CD4-positive, CD25-positive, alpha-beta regulatory T cell (primary cell): ENCODE measurements around the gene FAM174C. TPM values are rescaled to one million over a fixed set of nuclear protein-coding genes. Genes with fewer than 3 reads are reported as not detected.

Experiments
- ATAC-seq, 2 donors: fragments of 150-1000 bp; cut with Tn5 transposase; one replicate each; pipeline ENCODE4 v1.10.0; 2021; ENCODE audit warnings: low read depth in 2 of 2, moderate number of reproducible peaks in 2 of 2, moderate library complexity in 1 of 2
- DNase-seq, 3 donors: peaks; one replicate each; pipeline versions ENCODE4 v3.0.0 to v3.0.0-alpha.2; 2012 to 2022; ENCODE audit warnings: mixed read lengths in 1 of 3
- H3K27ac ChIP-seq: one replicate; pipeline ENCODE4 v1.7.0; 2013; ENCODE audit warnings: mild to moderate bottlenecking, low read length; ENCODE audit not compliant: insufficient read depth, poor library complexity, severe bottlenecking
- H3K27me3 ChIP-seq: one replicate; pipeline ENCODE4 v1.7.0; 2013; ENCODE audit warnings: low read length; ENCODE audit not compliant: control insufficient read depth, insufficient read depth
- H3K36me3 ChIP-seq: one replicate; pipeline ENCODE4 v1.7.0; 2013; ENCODE audit warnings: mild to moderate bottlenecking, low read length, moderate library complexity; ENCODE audit not compliant: control insufficient read depth, insufficient read depth
- H3K4me1 ChIP-seq: 2 replicates; pipeline ENCODE4 v1.7.0; 2013; ENCODE audit warnings: mild to moderate bottlenecking, low read length; ENCODE audit not compliant: insufficient read depth, control insufficient read depth, poor library complexity, severe bottlenecking
- H3K4me3 ChIP-seq: one replicate; pipeline ENCODE4 v1.7.0; 2013; ENCODE audit warnings: low read depth, mild to moderate bottlenecking, low read length, moderate library complexity
- H3K9me3 ChIP-seq, 2 experiments: 1 replicate in 1 of 2; 2 replicates in 1 of 2; pipeline ENCODE4 v1.7.0; 2013; ENCODE audit warnings: low read length in 2 of 2, mild to moderate bottlenecking in 1 of 2, moderate library complexity in 1 of 2; ENCODE audit not compliant: control insufficient read depth in 2 of 2
- H3K27ac Mint-ChIP-seq, 3 donors: one replicate each; pipeline ENCODE4 v1.8.0; 2020 to 2022; ENCODE audit warnings: mild to moderate bottlenecking in 3 of 3, mixed read lengths in 3 of 3, moderate library complexity in 2 of 3
- H3K27me3 Mint-ChIP-seq: one replicate; pipeline ENCODE4 v1.8.0; 2022; ENCODE audit warnings: mild to moderate bottlenecking, mixed read lengths
- H3K36me3 Mint-ChIP-seq: one replicate; pipeline ENCODE4 v1.8.0; 2020; ENCODE audit warnings: mixed read lengths
- H3K4me1 Mint-ChIP-seq, 4 donors: one replicate each; pipeline ENCODE4 v1.8.0; 2020 to 2022; ENCODE audit warnings: mixed read lengths in 4 of 4, mild to moderate bottlenecking in 1 of 4
- H3K4me3 Mint-ChIP-seq, 4 donors: one replicate each; pipeline ENCODE4 v1.8.0; 2020 to 2022; ENCODE audit warnings: mild to moderate bottlenecking in 4 of 4, mixed read lengths in 4 of 4, moderate library complexity in 3 of 4
- H3K9me3 Mint-ChIP-seq, 7 donors: one replicate each; pipeline ENCODE4 v1.8.0; 2020 to 2022; ENCODE audit warnings: mixed read lengths in 7 of 7, mild to moderate bottlenecking in 3 of 7, moderate library complexity in 2 of 7
- polyA plus RNA-seq, 4 donors: library from polyadenylated mRNA; unstranded; fragments of 300-500 nt; fragmentation: Illumina TruSeq; gene quantifications; one replicate each; pipeline ENCODE4 v1.2.3, GENCODE V29; 2021
- total RNA-seq: library from RNA; stranded (reverse); gene quantifications from one replicate; pipeline ENCODE4 v1.2.3, GENCODE V29; 2022

Gene FAM174C
- total and polyA plus RNA-seq, 5 donors from 2014 or later: 44.2 to 91.3 (median 87.4) TPM

DNA sequence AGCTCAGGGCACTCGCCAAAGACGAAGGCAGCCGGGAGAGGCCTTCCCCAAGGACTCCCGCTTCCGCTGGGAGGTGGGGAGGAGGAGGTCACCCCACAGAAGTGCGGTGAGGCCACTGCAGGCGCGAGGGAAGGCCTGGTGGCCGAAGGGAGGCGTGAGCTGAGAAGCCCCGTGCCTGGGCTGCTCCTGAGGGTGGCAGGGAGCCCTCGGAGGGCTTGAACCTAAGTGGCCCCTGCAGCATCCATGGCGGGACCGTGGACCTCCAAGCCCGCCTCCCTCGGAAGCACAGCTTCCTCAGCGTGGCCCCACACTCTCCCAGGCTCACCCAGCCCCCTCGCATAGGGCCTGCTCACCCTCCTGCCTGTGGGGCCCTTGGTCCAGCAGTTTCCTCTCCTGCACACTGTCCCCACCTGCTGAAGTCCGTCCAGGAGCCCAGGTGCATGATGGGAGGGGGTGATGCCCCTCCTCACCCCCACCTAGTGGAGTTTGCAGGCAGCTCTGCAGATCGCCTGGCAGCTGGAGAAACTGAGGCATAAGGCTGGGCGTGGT lies 36.3 kb downstream of the FAM174C start:
- Histone ChIP-seq H3K4me1 (peaks cover 7% of the 10 kb centered on the region), H3K27me3 (no peaks in the 10 kb centered on the region), H3K9me3 (no peaks in the 10 kb centered on the region), H3K36me3 (no peaks in the 10 kb centered on the region), H3K27ac (no peak overlapping the region), H3K4me3 (no peak overlapping the region)
- Mint-ChIP-seq H3K4me1 (no peaks in the 10 kb centered on the region), H3K27me3 (no peaks in the 10 kb centered on the region), H3K9me3 (no peaks in the 10 kb centered on the region), H3K27ac (no peak overlapping the region), H3K36me3 (no peaks in the 10 kb centered on the region), H3K4me3 (no peak overlapping the region)
- ATAC-seq (no peak), DNase-seq (no peak)

DNA sequence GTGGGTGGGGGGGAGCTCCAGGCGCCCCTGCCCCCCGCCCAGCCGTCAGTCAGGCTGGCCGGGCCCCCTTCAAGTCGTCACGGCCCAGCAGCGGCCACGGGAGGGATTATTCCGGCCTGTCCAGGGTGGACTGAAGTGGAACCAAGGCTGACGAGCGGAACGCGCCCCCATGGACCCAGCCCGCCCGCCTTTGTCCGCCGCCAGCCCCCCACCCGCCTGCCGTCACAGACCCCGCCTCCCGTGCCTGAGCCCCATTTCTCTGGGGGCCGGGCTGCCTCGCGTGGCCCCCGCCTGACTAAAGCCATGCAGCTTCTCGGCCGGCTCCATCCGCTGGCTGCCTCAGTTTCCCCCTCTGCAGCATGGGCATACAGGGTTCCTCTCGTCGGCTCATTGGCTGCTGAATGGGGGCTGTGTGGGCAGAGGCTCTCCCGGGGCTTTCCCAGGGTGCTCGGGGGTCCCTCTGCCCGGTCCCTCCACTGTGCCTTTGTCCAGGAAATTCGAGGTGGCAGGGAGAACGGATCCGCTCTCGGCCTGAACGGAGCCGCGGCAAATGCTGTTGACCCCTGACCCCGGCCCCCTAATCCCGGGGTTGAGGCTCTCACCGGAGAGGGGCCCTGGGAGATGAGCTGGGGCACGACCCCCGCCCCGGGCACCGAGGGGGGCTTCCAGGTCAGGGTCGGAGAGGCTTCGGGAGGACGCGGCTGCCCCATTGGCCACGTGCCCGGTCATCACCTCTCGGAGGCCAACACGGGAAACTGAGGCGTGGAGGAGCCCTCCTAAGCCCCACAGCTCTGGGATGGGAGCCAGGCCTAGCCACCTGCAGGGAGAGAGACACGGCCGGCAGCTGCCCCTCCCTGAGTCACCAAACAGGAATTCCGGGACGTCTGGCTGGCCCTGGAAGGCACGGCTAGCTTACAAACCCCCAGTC lies 37.7 kb downstream of the FAM174C start:
- peaks cover 7% of the 10 kb centered on the region for H3K4me1 ChIP-seq
- no peak overlapping the region for H3K4me3 ChIP-seq
- no peaks in the 10 kb centered on the region for H3K9me3 ChIP-seq
- H3K27ac Mint-ChIP-seq: no peak overlapping the region
- H3K36me3 Mint-ChIP-seq: no peaks in the 10 kb centered on the region
- H3K27ac ChIP-seq: no peak overlapping the region
- H3K27me3 Mint-ChIP-seq: peaks cover 8% of the 10 kb centered on the region
- peaks cover 0 to under 1% (median 0%) of the 10 kb centered on the region in 7 donors for H3K9me3 Mint-ChIP-seq
- H3K4me3 Mint-ChIP-seq: no peak overlapping the region
- DNase-seq (no peak), ATAC-seq (no peak)
- H3K4me1 Mint-ChIP-seq: no peaks in the 10 kb centered on the region
- H3K27me3 ChIP-seq: no peaks in the 10 kb centered on the region
- no peaks in the 10 kb centered on the region for H3K36me3 ChIP-seq

DNA sequence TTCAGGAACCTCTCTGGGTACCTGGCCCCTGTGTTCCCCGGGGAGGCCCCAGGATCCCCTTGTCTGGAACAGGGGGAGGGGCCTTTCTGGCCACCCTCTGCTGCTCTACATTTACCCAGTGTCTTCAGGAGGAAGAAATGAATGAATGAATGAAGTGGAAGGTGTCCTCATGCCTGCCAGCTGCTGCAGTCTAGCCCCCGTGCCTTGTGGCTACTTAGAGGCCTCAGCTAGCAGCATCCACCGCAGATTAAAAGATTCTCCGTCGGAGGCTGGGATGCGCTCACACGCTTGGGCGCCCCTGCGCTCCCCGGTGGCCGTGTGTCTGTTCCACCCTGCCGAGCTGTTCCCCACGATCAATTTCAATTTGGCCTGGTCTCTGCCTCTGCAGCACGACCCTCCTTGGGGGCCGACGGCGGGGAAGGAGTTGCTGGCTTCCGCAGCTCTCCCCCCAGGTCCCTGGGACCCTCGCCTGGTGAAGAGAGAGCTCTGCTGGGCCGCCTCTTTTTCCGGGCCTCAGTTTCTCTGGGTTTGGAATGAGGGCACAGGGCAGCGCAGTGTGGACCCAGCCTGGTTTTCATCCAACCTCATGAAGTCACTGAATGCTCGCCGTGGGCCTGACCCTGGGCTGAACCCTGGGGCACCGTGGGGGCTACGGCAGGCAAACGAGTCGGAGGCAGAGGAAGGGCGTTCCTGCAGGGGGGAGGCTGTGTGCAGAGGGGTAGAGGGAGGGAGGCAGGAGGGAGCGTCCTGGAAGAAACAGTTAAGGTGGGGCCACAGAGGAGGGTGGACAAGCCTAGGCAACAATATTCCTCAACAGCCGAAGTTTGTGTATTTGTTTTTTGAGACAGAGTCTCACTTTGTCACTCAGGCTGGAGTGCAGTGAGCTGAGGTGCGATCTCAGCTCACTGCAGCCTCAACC lies 38.6 kb downstream of the FAM174C start:
- Histone ChIP-seq H3K4me1 (peaks cover 7% of the 10 kb centered on the region), H3K36me3 (no peaks in the 10 kb centered on the region), H3K4me3 (no peak overlapping the region), H3K27ac (no peak overlapping the region), H3K27me3 (no peaks in the 10 kb centered on the region), H3K9me3 (no peaks in the 10 kb centered on the region)
- Mint-ChIP-seq H3K36me3 (no peaks in the 10 kb centered on the region), H3K4me1 (no peaks in the 10 kb centered on the region), H3K27ac (no peak overlapping the region), H3K9me3 (peaks cover 0 to 2% (median 0%) of the 10 kb centered on the region in 7 donors), H3K4me3 (no peak overlapping the region), H3K27me3 (peaks cover 11% of the 10 kb centered on the region)
- DNase-seq (no peak), ATAC-seq (no peak)

- H3K4me3 Mint-ChIP-seq: no peak overlapping the region
- Histone ChIP-seq H3K27me3 (no peaks in the 10 kb centered on the region), H3K4me3 (no peak overlapping the region), H3K27ac (no peak overlapping the region), H3K9me3 (no peaks in the 10 kb centered on the region), H3K4me1 (peaks cover 7% of the 10 kb centered on the region), H3K36me3 (no peaks in the 10 kb centered on the region)
- no peaks in the 10 kb centered on the region for H3K4me1 Mint-ChIP-seq
- peak in 1 of 2 donors; percentile 37 for ATAC-seq
- H3K9me3 Mint-ChIP-seq: peaks cover 0 to 2% (median 0%) of the 10 kb centered on the region in 7 donors
- no peak overlapping the region for H3K27ac Mint-ChIP-seq
- DNase-seq: peak in 1 of 3 donors; percentile 44
- peaks cover 27% of the 10 kb centered on the region for H3K27me3 Mint-ChIP-seq
- H3K36me3 Mint-ChIP-seq: no peaks in the 10 kb centered on the region
Measured at GRCh38 chr19:1315470-1316166, 40.3 kb downstream of the FAM174C start.

GRCh38 chr19:1316466-1316865 lies 41.1 kb downstream of the FAM174C start:
- Histone ChIP-seq H3K27ac (no peak overlapping the region), H3K4me3 (no peak overlapping the region), H3K27me3 (no peaks in the 10 kb centered on the region), H3K36me3 (no peaks in the 10 kb centered on the region), H3K9me3 (no peaks in the 10 kb centered on the region), H3K4me1 (peaks cover 7% of the 10 kb centered on the region)
- ATAC-seq (no peak), DNase-seq (no peak)
- no peaks in the 10 kb centered on the region for H3K36me3 Mint-ChIP-seq
- no peak overlapping the region for H3K27ac Mint-ChIP-seq
- H3K27me3 Mint-ChIP-seq: peaks cover 28% of the 10 kb centered on the region
- H3K4me3 Mint-ChIP-seq: peak overlapping the region in 1 of 4 donors; percentile 56
- no peaks in the 10 kb centered on the region for H3K4me1 Mint-ChIP-seq
- peaks cover 0 to 2% (median 0%) of the 10 kb centered on the region in 7 donors for H3K9me3 Mint-ChIP-seq

DNA sequence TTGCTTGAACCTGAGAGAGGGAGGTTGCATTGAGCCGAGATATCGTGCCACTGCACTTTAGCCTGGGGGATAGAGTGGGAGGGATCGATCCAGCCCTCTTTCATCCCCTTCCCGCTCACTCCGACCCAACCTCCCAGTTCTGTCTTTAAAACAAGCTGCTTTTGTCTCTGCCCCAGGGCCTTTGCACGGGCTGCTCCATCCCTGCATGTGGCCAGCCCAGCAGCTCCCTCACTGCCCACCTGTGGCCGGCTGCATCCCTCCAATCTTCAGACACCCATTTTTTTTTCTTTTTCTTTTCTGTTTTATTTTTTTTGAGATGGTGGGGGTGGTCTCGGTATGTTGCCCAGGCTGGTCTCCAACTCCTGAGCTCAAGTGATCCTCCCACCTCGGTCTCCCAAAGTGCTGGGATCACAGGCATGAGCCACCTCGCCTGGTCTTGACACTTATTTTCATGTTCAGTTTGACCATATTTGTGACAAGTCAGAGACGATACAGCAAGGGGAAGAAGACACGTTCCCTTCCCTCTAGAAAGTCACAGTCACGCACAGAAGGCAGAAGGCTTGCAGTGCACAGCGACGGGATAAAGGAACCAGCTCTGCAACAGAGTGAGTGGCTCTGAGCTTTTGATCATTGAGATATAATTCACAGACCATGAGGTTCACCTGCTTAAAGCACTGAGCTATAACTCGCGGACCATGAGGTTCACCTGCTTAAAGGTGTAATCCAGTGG lies 42.1 kb downstream of the FAM174C start:
- no peak for ATAC-seq
- no peak overlapping the region for H3K4me3 Mint-ChIP-seq
- peaks cover 0 to 2% (median 0%) of the 10 kb centered on the region in 7 donors for H3K9me3 Mint-ChIP-seq
- Histone ChIP-seq H3K4me3 (no peak overlapping the region), H3K27me3 (no peaks in the 10 kb centered on the region), H3K9me3 (no peaks in the 10 kb centered on the region), H3K4me1 (peaks cover 7% of the 10 kb centered on the region), H3K27ac (no peak overlapping the region), H3K36me3 (no peaks in the 10 kb centered on the region)
- no peaks in the 10 kb centered on the region for H3K36me3 Mint-ChIP-seq
- DNase-seq: no peak
- peaks cover 0 to under 1% (median 0%) of the 10 kb centered on the region in 4 donors for H3K4me1 Mint-ChIP-seq
- H3K27ac Mint-ChIP-seq: no peak overlapping the region
- peaks cover 30% of the 10 kb centered on the region for H3K27me3 Mint-ChIP-seq
